Inflammatory macrophage treated with lipopolysaccharide for 1 hour (primary cell): ENCODE results near the gene HCFC1.

Source experiments
- DNase-seq, 2 donors: peaks; one replicate each; pipeline ENCODE4 v3.0.0-alpha.2; 2020 to 2022

Gene HCFC1

GRCh38 chrX:153973127-153974002 is 1.7 kb upstream of the HCFC1 start:
- no peak for DNase-seq

- peak; percentile 79 to 82 for DNase-seq
Observed at GRCh38 chrX:153972368-153973126, 929 bp upstream of the HCFC1 start, which contains the start of gene TMEM187. TSS of gene TMEM187 (plus strand) at chrX:153972754. CDS start at chrX:153982063, 9,309 bp downstream.

- DNase-seq: peak; percentile 80 to 83
Observed at GRCh38 chrX:153971124-153971449, 531 bp downstream of the HCFC1 start.

- DNase-seq: no peak
Observed at GRCh38 chrX:153970357-153971123, 1.1 kb downstream of the HCFC1 start.

- no peak for DNase-seq
Observed at GRCh38 chrX:153969904-153970356, 1.7 kb downstream of the HCFC1 start.

GRCh38 chrX:153969125-153969903 is 2.3 kb downstream of the HCFC1 start:
- DNase-seq: no peak

- no peak for DNase-seq
Observed at GRCh38 chrX:153968754-153969124, 2.9 kb downstream of the HCFC1 start.

GRCh38 chrX:153968255-153968654 is 3.4 kb downstream of the HCFC1 start:
- DNase-seq: no peak

GRCh38 chrX:153967536-153968224 is 3.9 kb downstream of the HCFC1 start:
- DNase-seq: peak in 1 of 2 donors; percentile 51

- no peak for DNase-seq
Observed at GRCh38 chrX:153966841-153967535, 4.6 kb downstream of the HCFC1 start.

GRCh38 chrX:153966283-153966688 is 5.3 kb downstream of the HCFC1 start:
- DNase-seq: no peak

GRCh38 chrX:153965406-153965805 is 6.2 kb downstream of the HCFC1 start:
- no peak for DNase-seq

- no peak for DNase-seq
Observed at GRCh38 chrX:153964105-153964504, 7.5 kb downstream of the HCFC1 start.

GRCh38 chrX:153963546-153963945 is 8.1 kb downstream of the HCFC1 start:
- no peak for DNase-seq

GRCh38 chrX:153961292-153961691 is 10.3 kb downstream of the HCFC1 start:
- DNase-seq: no peak

GRCh38 chrX:153960786-153961185 is 10.8 kb downstream of the HCFC1 start:
- no peak for DNase-seq

GRCh38 chrX:153960077-153960476 is 11.5 kb downstream of the HCFC1 start:
- no peak for DNase-seq

GRCh38 chrX:153959649-153960048 is 12.0 kb downstream of the HCFC1 start:
- DNase-seq: no peak

- DNase-seq: no peak
Observed at GRCh38 chrX:153958605-153959004, 13.0 kb downstream of the HCFC1 start.

- DNase-seq: no peak
Observed at GRCh38 chrX:153957224-153957623, 14.4 kb downstream of the HCFC1 start.
